Activated gamma-delta T cell (primary cell): Measurements from ENCODE around the gene ERP27.

ENCODE experiments used
- DNase-seq: peaks from one replicate; lab custom pipeline; 2025; lab: John Stamatoyannopoulos, UW

ERP27 gene

DNA sequence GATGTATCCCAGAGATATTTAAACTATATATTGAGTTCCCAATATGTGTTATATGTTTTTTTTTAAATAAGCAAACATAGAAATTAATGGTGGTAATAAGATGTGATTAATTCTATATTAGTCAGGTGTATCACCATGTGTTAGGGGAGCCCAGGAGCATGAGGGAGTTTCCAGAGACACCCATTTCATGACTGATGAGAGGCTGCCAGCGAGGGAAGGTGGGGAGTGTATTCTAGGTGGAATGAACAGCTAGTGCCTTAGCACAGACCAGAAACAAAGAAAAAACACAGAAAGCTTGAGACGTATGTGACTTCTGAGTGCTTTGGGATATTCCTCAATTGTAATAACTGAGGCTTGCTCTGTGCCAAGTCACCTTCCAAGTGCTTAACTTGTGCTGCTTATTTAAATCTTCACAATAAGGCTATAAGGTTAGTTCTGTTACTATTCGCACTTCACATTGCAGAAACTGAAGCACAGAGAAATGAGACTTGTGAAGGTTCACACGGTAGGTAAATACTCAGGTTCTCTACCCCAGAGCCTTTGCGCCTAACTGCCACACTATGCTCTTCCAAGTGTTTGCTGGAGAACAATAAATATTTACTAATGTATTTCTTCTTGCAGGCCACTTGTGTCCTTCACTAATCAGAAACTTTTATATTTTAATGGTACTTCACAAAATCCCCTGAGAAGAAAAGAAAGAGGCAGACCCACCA is 34.8 kb downstream of the ERP27 start:
- DNase-seq, result no peak

DNA sequence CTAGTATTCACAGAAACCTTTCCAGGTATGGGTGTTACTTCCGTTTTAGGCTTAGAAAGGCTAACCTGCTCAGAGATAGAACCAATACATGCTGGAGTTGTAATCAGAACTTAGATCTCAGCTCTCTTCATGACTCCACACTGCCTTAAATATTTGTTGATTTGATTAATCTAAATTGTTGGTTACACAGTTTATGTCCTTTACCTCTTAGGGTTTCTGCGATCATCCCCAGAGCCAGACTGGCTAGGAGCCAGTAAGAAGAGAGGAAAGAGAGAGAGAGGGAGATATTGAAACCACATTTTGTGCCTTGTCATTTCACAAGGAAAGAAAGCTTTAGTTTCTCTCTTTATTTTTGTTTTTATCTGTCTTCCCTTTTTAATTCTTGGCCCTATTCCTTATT is 35.9 kb downstream of the ERP27 start:
- DNase-seq, result no peak

DNA sequence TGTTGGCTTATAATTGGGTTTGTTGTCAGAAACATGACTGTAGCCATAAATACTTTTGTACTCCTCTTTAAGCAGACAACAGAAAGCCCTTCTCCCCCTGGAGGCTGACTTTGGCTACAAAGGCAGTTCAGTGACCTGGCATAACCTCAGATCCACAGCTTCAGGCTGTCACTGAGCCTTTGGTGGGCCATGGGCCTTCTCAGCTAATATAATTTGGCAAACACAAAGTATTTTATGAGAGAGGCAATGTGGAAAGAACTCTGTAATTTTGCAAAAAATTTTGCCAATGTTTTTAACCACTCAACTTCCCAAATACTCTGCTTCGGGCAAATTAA is 37.1 kb downstream of the ERP27 start:
- DNase-seq, result no peak

DNA sequence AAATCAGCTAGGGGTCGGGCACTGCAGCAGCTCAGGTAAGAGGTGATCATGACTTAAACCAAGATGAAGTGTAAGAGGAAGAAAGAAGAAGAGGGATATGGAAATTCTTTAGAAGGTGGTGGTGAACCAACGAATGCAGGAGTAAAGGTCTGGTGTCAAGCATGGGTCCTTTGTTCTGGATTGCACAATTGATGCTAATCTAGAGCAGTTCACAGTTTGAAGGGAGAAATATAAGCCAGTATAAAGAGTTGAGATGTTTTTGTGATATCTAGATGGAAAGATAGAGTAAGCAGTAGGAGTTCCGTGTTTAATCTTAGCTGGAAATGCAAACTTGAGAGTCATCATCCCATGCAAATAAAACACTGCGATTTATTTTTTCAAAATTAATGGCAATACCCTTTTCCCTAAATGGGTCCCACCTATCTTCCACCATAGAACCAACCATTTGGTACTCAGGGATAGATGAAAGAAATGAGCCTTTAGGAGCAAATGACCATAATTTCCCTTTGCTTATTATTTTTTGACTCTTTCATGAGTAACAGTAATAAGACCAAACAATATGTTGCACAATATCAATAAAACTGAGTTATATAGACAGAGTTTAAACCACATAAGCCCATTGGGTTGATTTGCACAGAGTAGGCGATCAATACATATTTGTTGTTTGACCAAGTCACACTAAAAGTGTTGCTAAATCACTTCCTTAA is 37.7 kb downstream of the ERP27 start:
- no peak for DNase-seq

DNA sequence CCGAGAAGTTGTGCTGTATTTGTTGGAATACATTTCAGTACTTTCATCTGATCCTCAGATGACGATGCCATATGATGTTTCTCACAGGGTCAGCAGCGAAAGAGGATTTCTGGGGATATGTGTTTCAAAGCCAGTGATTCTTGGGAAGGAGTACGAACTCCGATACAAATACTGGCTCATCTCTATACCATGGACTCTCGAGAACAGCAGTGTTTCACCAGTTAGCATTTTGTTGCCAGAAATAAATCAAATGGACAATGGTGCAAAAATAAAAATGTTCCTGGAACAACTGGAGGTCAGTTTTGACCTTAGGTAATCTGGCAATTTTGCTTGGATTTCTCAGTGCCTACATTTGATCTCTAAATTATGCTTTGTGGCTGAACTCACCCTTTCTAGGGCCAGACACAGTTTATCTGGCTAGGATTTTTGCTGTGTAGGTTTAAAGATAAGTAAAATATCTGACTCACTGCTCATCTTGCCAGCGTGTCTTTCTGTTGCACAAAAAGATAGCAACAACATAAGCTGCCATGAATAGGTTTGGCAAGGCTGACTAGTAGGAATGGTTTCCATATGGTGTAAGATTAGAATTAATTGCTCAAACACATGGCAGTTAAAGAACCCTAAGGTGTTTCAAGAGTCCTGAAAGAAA is 41.7 kb downstream of the ERP27 start:
- DNase-seq, result no peak

DNA sequence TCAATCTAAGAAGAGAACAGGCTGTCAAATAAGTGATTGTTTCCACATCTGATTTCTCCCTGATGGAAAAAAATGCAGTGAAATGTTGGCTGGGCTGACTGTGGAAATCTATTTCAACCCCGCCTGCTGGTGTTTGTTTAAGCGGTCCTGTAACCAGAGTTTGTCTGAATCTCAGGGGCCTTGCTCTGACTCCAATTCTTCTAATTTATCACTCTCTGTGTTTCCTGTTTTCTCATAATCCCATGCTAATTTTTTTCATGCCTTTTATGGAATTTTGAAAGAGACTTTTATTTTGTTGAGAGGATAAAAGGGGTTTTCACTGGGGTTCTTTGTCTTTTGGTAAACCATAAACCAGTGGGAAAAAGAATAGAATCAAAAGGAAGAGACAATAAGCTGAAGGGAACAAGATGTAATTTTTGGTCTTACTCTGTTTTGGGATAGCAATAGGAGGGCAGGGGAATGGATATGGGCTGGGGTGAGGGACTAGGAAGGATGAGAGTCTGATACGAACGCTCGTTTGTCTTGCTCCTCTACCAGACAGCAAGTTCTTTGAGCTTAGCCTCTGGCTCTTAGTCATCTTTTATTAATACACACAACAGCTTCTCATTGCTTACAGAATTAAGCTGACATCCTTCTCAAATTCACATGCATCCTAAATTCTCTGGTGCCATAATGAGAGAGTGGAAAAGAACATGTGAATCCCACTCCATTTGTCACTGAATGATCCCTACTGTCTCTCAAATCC is 44.7 kb downstream of the ERP27 start:
- DNase-seq, result no peak

DNA sequence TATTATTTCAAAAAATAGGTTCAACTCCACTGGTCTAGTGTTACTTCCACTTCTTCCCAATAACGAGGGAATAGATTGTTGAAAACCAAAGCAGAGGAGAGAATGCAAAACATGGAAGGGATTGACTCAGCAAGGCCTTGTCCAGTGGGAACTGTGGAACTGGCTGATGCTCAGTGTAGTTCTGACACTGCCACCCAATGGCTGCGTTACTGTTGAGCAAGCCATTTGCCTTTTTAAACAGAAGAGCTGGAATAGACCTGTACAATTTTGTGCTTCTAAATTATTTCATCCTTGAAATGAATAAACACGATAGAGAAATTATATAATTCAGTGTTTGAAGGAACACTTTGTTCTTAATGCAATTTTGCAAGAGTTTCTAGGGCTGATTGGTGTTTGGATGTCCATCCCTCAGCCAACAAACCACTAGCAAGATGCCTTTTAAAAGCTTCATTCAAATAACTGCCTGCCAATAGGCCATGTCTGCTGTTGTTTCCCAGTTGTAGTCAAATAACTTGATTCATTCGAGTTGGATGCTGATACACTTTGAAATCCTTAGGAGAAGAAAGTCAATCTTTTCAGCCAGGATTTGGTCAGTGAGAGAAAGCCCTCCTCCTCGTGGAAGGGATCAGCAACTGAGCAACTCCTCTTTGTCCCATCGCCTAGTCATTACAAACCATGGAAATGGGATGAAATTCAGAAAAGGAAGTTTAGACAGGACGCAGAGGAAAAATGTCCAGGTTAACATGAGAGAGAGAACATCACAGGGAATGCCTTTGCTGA is 45.4 kb downstream of the ERP27 start:
- DNase-seq, result no peak

DNA sequence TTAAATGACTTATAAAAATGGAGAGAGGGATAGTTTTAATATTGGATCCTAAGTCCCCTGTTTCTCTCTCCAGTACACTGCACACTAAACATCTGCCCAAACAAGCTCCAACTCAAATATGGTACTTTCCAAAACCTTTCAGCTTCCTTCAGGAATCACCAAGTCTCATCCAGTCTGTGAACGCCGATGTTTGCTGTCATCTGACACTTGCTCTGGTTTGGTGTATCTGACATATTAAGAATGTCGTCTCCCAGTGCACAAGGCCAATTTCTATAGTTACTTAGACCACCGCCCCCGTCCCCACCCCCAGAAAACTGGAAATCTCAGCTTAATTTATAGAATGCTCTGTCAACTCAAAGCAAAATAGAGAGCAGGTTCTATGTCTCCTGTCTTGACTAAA is 47.6 kb downstream of the ERP27 start:
- DNase-seq, result no peak

DNA sequence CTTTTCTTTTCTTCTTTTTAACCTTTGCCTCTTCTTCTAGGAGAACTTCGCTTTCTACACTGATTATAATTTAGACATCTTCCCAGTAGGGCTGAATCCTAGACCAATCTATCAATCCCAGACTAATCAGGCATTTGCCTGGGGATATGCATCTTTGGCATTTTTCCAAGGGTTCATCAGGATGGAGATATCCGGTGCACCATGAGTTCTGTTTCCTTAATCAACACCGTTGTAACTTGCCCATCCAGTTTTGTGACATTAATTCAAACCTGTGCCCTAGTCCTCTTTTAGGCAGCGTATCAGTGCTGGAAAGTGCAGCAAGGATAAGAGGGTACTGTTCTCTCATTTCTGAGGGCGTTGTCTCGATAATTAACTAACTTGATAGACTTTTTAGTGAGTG is 52.1 kb downstream of the ERP27 start:
- DNase-seq, result no peak

DNA sequence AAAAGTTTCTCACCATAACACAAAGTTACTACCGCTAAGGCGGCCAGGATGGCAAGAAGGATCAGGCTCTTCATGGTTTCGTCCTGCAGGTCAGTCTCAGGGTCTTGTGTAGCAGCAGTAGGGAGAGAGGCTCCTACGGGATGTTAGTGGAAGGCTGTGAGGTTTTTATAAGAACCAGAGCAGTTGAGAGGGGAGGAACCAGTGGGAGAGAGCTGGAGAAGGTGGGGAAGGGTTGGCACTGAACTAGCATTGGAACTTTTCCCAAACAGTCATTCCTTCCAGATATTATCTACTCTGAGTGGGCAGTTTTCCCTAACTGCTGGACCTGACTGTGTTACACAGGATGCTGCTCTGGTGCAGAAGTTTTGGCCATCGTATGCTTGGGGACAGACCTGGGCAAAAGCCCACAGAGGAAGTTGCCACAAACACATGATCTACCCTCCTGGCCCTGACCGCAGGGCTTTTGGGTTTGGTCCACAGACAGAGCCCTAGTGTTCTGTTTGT is 52.6 kb downstream of the ERP27 start, which contains the start of gene MGP:
Gene MGP (minus strand): TSS at position 137 of the 504 bp plus-strand sequence. CDS start 63 bp downstream, at position 74.
- no peak for DNase-seq

DNA sequence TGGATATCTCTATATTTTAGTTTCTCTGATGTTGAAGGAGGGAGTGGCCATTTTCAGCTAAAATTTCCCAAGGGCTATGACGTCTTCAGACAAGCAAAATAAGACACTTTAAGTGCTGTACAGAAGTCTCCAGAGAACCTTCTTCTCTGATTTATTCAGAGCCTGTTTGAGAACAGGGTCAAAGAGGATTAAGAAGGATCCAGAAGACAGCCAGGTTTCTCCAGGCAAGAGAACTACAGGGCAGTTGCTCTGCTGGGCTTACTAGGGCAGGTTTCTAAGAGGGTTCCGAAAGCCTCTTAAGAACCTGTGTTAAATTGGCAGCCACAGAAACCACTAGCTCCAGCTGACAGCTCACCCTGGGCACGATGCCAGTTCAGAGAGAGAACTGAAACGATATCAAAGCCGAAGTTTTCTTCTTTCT is 53.9 kb downstream of the ERP27 start:
- DNase-seq, result no peak

DNA sequence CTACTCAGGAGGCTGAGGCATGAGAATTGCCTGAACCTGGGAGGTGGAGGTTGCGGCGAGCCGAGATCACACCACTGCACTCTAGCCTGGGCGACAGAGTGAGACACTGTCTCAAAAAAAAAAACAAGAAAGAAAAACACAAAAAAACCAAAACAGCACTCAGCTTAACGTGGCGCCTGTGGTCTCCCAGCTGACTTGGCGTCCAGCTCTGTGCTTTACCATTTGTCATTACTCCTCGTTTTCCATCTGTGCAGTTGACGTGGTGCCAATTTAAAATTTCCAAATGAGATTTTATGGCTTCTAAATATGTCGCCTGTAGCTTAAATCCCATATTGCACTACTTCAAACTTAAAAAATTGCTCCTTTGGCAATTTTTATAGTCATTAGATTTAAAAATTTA is 54.7 kb downstream of the ERP27 start:
- DNase-seq, result no peak

DNA sequence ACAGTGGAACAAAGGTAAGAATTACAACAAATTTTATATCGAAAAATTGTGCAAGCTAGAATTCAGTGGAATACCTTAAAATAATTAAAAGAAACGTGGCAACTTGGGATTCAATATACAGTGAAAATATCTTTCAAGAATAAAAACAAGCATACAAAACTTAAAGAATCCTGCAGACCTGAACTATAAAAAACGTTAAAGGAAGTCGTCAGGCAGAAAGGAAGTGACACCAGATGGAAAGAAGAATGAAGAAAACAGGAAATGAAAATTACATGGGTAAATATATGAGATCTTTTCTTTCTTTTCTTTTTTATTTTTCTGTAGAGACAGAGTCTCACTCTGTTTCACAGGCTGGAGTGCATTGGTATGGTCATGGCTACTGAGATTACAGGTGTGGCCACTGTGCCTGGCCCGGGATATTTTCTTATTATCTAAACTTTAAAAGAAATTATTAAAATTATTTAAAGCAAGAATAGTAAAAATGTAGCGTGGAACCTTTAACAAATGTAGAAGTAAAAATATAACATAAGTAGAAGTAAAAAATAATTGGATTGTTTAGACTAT is 57.4 kb downstream of the ERP27 start:
- no peak for DNase-seq

DNA sequence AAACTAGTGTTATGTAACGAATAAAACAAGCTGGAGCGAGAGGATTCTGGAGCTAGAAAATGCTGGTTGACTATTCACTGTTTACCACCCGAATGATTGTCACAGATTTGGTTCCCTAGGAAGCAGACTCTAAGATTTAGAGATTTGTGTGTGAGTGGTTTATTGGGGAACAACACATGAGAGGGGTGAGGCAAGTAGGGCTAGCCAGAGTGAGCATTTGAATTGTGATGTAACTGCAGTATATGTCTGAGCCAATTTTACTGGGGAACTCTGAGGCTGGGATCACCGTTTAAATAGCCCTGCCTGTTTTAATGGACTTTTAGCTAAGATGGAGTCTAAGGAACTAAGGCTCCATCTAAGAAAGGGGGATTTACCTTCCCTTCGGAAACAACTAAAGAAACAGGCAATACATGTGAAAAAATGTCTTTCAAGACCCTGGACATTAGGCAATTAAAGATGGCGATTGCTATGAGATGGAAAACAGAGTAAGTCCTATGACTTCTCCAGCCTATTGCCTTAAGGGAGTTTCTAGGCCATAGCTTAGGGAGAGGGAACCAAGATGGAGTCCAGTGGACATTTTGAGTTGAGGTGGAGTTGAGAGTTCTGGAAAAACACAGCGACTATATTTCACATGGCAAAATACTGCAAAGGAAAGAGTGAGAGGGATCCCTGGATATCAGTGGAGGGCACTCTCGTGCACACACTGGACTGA is 59.0 kb downstream of the ERP27 start:
- DNase-seq, result no peak

DNA sequence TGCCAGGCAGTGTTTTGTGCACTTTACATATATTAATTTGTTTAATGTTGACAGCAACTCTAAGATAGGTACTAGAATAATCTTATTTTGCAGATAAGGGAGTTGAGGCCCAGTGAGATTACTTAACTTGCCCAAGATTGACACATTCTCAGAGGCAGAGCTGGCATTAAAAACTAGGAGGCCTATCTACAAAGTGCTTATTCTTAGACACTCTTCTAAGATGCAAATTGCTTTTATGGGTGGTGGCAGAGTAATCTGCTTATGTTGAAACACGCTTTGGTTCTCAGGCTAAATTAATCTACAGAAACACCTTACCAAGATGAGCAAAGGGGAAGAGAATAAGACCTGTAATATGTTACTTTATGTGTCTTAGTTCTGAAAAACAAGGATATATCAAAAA is 59.8 kb downstream of the ERP27 start:
- no peak for DNase-seq

DNA sequence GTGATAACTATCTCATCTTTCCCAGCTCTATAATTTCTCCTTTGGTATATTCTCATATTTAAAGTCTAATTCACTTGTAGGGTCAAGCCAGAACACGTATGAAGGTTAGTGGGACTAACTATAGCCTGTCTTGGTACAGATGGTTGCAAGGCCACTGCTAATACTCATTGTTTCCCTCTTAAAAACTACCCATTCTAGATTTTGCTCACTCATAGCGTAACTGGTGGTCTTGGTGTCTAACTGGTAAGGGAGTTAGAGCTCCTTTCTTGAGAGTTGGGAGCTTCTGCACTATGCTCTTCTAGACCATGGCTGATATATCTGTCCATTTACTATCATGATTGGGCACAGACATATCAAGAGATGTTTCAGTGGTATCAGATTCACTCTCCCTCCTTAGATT is 61.5 kb downstream of the ERP27 start:
- no peak for DNase-seq

DNA sequence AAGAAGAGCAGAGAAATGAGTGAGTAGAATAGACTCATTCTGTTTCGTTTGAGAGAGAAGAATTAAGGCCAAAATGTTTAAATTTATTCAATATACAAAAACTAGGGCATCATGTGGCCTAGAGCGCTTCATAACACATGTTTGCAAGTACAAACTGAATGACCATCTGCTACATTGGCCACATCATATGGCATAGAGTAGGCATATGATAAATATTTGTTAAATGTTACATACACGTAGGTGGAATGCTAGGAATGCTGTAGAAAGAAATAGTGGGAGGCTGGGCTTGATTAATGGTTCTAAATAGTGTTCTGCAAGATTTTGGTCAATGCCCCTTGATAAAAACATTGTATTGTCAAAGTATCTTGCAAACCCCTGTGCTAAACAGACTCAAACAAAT is 63.5 kb downstream of the ERP27 start:
- DNase-seq, result no peak

DNA sequence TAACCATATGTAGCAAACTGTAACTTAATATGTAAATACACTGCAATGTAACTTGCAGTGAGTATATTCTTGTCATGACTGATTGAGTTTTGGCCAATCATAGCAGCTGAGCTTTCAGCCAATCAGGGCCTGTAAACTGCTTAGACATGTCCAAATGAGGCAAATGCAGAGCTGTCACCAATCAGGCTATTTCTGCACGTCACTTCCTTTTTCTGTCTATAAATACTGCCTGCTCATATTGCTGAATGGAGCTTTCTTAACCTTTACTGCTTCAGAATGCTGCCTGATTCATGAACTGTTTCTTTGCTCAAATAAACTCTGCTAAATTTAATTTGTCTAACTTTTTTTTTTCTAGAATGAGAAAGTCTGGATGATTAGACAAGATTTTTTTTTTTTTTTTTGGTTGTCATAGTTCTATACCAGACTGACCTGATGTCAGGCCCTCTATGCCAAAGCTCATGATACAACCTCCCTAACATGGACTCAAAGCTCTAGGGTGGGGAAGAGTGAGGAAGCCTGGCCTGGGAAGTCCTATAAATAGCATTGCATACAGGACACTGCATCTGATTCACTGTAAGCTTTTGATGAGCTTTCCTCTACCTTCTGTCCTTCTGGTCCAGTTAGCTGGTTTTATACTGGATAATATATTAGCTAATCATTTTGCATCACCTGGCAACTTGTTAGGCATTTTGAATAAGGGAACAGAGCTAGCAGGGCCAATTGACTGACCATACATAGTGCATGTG is 64.7 kb downstream of the ERP27 start:
- no peak for DNase-seq

DNA sequence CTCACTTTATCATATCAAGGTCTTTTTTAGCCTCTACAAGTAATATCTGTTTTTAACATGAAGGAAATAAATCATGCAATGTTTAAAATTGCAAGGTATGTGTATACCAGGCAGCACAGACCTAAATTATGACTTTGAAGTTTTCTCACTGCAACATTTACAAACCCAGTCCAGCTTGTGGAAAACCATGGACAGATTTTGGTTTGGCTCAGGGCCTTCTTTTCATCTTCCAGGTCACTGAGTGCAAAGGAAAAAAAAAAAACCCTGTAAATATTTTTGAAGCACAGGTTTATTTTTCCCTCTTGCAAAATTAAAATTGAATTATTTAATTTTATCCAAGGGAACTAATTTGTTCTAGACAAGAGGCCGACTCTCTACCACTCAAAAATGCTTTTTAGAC is 66.5 kb downstream of the ERP27 start:
- DNase-seq, result no peak

DNA sequence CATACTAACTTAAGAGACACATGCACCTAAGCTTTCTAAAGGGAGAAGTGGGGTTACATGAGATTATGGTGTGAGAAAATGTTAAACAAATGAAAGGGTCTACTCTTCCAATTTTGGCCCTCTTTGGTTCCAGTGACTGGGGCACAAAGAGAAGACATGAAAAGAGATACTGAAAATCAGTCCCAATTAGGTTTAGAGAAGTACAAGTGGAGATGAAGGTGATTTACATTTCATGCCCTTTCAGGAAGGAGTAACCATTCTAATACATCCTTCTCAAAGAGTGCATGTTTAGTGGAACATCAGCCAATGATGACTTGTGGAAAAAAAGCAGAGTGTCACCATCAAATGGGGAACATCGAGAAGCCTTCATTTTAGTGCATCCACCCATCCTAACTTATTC is 67.1 kb downstream of the ERP27 start:
- DNase-seq, result no peak
